HepG2 (cell line): Measurements from ENCODE around the gene ZNF644.

Source experiments
- BRCA1 ChIP-seq: sonication (generic); formaldehyde crosslinking; IDR thresholded peaks from 2 replicates; pipeline ENCODE4 v1.4.0; 2020; ENCODE audit warnings: missing genetic modification reagents
- CHD4 ChIP-seq: fragments of 200-600 bp; sonication (generic); IDR thresholded peaks from 2 replicates; pipeline ENCODE4 v1.7.0; 2017; ENCODE audit warnings: mild to moderate bottlenecking, low read length, borderline replicate concordance
- CTCF ChIP-seq: sonication (generic); formaldehyde crosslinking; IDR thresholded peaks from 2 replicates; pipeline ENCODE4 v1.5.0; 2020; ENCODE audit warnings: mild to moderate bottlenecking, missing genetic modification reagents, moderate library complexity
- NFE2L2 ChIP-seq: fragments of 150-350 bp; IDR thresholded peaks from 2 replicates; pipeline ENCODE4 v1.6.1; 2014; ENCODE audit warnings: low read length
- SUZ12 ChIP-seq: fragments of 150-350 bp; IDR thresholded peaks from 2 replicates; pipeline ENCODE4 v1.6.1; 2014; ENCODE audit warnings: low read depth, low read length
- ZBTB1 ChIP-seq: sonication (generic); formaldehyde crosslinking; IDR thresholded peaks from 2 replicates; pipeline ENCODE4 v1.4.0; 2020; ENCODE audit warnings: missing genetic modification reagents, borderline replicate concordance
- TF ChIP-seq, protein P1 (sequence below): sonication (generic); formaldehyde crosslinking; IDR thresholded peaks from 2 replicates; pipeline ENCODE4 v1.5.0; 2020; ENCODE audit warnings: missing genetic modification reagents, mild to moderate bottlenecking, borderline replicate concordance
- TF ChIP-seq, protein P2 (sequence below): sonication (generic); formaldehyde crosslinking; IDR thresholded peaks from 2 replicates; pipeline ENCODE4 v1.5.0; 2020; ENCODE audit warnings: missing genetic modification reagents
- TF ChIP-seq, protein P3 (sequence below): sonication (generic); formaldehyde crosslinking; IDR thresholded peaks from 2 replicates; pipeline ENCODE4 v1.5.1; 2020; ENCODE audit warnings: missing genetic modification reagents, mild to moderate bottlenecking, borderline replicate concordance
- TF ChIP-seq, protein P4 (sequence below): sonication (generic); formaldehyde crosslinking; IDR thresholded peaks from 2 replicates; pipeline ENCODE4 v1.4.0; 2020; ENCODE audit warnings: missing genetic modification reagents

GRCh38 chr1:91020486-91020885 lies 1.3 kb downstream of the ZNF644 start:
- TF ChIP-seq ZBTB1 (CRISPR knock-in tag) (no peak), CTCF (no peak), SUZ12 (no peak), CHD4 (no peak), BRCA1 (CRISPR knock-in tag) (no peak), NFE2L2 (no peak)
- TF ChIP-seq, protein P1, sequence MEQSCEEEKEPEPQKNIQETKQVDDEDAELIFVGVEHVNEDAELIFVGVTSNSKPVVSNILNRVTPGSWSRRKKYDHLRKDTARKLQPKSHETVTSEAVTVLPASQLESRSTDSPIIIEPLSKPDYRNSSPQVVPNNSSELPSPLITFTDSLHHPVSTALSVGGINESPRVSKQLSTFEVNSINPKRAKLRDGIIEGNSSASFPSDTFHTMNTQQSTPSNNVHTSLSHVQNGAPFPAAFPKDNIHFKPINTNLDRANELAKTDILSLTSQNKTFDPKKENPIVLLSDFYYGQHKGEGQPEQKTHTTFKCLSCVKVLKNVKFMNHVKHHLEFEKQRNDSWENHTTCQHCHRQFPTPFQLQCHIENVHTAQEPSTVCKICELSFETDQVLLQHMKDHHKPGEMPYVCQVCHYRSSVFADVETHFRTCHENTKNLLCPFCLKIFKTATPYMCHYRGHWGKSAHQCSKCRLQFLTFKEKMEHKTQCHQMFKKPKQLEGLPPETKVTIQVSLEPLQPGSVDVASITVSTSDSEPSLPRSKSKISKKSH (CRISPR knock-in tag): no peak
- TF ChIP-seq, protein P2, sequence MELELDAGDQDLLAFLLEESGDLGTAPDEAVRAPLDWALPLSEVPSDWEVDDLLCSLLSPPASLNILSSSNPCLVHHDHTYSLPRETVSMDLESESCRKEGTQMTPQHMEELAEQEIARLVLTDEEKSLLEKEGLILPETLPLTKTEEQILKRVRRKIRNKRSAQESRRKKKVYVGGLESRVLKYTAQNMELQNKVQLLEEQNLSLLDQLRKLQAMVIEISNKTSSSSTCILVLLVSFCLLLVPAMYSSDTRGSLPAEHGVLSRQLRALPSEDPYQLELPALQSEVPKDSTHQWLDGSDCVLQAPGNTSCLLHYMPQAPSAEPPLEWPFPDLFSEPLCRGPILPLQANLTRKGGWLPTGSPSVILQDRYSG: no peak
- TF ChIP-seq, protein P3, sequence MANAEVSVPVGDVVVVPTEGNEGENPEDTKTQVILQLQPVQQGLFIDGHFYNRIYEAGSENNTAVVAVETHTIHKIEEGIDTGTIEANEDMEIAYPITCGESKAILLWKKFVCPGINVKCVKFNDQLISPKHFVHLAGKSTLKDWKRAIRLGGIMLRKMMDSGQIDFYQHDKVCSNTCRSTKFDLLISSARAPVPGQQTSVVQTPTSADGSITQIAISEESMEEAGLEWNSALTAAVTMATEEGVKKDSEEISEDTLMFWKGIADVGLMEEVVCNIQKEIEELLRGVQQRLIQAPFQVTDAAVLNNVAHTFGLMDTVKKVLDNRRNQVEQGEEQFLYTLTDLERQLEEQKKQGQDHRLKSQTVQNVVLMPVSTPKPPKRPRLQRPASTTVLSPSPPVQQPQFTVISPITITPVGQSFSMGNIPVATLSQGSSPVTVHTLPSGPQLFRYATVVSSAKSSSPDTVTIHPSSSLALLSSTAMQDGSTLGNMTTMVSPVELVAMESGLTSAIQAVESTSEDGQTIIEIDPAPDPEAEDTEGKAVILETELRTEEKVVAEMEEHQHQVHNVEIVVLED (CRISPR knock-in tag): no peak
- TF ChIP-seq, protein P4, sequence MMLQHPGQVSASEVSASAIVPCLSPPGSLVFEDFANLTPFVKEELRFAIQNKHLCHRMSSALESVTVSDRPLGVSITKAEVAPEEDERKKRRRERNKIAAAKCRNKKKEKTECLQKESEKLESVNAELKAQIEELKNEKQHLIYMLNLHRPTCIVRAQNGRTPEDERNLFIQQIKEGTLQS: no peak
